GM19238 (cell line): ENCODE results near the gene VTI1A.

Experiments
- DNase-seq: peaks from one replicate; pipeline ENCODE4 v3.0.0; 2011; ENCODE audit warnings: low spot score; ENCODE audit not compliant: insufficient read length

Gene VTI1A

DNA sequence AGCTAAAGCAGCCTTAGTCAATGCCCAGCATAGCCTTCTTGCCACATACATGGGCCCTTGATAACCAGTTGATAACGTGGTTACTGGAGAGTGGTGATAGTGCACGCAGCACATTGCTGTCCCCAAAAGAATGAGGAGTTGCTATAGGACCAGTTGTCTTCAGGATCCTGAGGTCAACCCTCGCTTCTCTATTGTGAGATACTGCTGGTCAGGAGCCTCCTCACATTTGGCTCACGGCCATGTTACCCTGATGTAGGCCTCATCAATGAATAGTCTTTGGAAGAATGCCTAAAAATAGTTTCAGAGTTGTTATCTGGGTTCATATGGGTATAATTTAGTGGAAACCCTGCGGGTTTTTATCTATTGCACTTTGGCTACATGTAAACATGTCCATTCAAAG lies 230.7 kb downstream of the VTI1A start:
- no peak for DNase-seq

DNA sequence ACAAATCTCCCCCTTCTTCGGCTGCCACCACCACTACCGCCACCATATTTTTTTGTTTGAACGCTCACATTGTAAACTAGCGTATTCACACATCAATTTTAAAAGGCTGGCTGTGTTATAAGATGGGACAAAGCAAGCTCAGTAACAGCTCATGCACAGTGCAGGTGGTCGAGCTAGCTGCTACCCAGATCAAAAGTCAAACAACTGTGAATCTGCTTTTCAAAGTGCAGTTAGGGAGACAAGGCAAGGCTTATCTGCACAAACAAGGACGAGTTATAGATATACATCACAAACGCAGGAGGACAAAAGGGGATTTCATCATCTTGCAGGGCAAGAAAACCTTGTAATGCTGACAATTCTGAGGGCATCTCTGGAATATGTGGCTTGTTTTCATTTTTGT lies 231.6 kb downstream of the VTI1A start:
- DNase-seq, result no peak

DNA sequence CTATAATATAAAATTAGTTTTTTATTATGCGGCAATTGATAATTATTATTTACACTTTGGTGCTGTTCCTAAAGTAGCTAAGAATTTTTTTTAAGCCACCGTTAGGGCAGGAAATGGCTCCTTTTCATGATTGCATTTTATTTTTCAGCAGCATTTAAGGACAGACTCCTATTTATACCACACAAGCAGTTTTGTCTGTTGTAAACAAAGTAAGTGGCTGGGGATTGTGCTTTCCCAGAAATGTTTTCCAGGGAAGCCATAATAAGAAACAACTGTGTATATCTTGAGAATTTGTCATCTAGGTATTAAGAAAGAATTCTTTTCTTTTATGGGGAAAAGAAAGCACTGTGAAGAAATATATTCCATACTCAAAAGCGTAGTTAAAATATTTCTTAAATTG lies 232.0 kb downstream of the VTI1A start:
- DNase-seq, result no peak

DNA sequence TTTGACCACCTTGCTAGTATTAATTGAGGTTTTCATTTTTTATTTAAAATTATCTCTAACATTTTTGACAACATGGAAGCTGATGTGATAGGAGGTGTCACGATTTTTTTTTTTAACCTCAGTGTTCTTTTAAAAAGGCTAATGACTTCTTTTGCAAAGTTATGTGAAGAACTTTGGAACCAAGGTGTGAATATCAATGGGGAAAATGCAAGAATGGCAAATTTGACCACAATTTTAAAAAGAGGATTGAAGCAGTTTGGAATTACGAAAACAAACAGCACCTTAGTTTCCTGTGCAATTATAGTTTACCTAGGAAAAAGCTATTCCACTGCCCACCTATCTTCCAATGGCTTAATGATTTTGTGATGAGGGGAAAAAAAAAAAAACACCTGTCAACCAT lies 232.4 kb downstream of the VTI1A start:
- DNase-seq, result no peak

DNA sequence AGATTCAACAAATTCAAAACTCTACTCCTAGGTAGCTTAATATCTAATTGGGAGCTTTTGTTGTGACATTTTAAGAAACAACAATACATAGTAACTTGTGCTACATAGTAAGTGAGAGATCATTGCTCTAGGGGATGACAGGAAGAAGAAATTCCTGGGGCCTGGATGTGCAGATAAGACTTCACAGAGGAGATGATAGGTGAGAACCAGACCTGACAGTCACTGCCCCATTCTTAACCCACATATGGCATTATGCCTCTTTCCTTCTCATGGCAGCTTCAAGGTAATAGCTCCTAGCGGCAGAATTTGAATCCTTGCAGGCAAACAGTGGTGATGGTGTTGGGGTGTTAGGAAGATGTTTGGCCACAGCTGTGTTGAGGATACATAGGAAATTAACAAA lies 233.6 kb downstream of the VTI1A start:
- DNase-seq, result no peak

DNA sequence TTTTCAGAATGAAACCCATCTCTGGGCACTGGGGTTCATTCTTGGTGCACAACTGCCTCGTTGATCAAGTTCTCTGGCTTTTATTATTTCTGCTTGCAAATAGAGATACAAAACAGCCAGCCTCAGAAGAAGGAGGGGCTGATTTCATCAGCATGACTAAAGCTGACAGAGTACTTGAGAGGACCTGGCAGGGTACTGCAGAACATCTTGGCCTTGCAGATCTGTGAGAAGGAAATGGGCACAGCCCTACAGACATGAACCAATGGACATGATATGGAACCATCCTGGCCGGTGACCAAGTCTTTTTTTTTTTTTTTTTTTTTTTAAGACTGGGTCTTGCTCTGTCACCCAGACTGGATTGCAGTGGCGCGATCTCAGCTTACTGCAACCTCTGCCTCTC lies 240.6 kb downstream of the VTI1A start:
- DNase-seq, result no peak

DNA sequence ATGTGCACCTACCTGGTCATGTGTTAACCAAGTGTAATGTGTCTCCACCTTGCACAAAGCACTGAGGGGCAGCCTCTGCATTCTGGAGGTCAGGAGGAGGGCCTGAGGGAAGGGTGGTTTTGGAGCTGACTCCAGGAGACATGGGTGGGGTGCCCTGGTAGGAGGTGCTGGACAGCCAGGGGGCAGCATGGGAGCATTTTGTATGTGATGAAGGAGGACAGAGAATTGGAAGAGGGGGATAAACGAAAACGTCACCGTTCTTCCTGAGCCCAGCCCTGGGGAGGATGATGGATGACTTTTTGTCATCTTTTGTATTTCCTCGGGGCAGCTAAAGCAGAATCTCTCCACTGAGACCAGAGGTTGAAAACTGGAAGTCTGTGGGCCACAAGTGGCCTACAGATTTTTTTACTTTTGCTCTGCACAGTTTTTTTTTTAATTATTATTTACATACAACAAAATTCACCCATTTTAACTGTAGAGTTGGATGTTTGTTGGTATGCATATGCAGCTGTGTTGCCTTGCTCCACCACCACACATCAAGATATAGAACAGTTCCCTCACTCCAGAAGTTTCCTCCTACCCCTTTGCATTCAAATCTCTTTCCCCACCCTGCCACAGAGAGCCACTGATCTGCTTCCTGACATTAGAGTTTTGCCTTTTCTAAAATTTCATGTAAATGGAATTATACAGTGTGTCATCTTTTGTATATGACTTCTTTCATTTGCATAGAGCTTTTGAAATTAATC lies 242.5 kb downstream of the VTI1A start:
- DNase-seq, result no peak

DNA sequence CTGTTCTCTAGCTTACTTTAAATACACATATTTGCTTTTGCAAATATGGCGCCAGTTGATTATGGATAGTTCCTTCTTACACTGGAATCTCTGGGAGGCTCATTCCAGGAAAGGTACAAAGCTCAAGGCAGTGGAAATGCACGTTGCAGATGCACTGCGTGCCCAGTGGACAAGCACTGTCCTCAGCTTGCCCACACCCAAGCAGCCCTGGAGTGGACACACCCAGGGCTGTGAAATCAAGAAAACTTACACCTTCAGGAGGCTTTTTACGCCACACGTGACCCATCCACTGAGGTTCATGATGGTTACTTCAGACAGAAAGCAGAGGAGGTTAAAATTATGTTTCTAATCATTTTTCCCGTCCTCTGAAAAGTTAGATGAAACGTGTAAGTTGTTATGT lies 248.5 kb downstream of the VTI1A start:
- DNase-seq, result no peak

DNA sequence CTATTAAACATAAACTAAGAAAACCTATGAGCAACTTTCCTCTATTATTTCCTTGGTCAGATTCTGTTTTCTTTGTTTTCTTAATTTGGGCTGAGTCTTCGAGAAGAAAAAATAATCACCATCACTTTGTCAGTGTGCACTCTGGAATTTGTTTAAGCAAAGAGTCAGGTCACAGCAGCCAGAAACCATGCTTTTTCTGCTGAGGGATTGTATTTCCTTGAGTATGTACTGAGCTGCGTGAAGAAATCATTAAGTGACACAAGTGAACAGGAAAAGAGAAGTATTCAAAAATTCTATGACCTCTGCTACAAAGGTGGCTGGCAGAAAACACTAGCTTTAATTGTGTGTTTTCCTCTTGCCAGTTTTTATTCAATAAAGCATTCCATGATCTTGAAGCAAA lies 249.6 kb downstream of the VTI1A start:
- no peak for DNase-seq

DNA sequence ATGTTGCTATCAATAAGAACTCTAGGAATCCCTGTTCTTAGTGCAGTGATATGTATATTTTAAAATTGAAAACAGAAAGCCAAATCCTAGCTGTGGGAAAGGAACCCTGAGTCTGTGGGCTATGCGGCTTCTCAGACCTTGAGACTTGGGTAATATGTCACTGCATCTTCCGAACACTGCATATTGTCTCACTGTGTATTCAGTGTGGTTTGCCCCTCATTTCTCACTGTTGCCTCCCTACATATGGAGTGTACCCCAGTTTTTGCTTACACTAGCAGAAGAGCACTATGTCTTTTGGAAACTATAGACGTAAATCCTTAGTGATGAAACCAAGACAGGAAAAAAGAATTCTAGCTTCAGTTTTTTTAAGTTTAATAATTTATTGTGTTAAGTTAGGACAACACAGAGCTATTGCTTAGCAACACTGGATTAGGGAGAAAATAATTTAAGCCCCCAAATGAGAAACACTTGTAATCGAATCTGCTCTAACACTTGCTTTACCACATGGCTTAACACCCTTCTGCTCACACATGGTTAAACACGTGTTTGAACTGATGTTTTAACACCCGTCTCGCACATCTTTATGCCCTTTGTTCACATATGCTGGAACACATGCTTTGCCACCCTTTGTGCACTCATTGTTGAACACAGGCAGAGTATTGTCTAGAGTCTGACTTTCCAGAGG lies 251.3 kb downstream of the VTI1A start:
- DNase-seq, result no peak

DNA sequence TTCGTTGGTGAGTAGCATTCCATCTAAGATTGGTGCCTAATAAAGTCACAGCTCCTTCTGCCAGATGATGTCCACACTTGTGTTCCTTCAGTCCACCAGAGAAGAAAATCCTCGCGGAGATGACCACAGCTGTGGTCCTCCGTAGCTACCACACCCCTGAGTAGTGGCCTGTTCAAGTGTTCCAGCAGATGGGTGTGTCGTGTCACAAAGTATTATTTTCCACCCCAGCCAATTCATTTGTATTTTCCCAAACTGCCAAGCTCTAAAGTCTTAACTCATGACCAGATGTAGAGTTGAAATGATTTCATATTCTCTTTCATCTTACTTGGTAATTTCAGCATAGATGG lies 251.8 kb downstream of the VTI1A start:
- DNase-seq, result no peak

DNA sequence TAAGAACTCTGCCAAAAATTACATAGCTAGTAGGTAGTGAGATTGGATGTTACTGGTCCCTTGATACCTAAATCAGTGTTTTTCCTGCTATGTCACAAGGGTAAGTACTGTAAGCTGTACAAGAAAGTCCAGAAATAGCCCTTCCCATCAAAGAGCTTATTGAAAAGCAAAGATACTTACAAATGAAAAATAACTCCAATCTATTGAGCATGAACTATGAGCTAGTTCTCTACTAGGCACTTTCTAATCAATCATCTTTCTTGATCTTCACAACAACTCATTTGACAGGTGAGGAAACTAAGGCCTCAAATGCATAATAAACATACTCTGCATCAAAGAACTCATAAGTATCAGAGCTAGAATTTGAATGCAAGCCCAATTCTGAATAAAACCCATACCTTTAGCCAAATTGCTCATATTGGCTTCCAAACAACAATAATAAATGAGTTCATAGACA lies 253.2 kb downstream of the VTI1A start:
- no peak for DNase-seq

DNA sequence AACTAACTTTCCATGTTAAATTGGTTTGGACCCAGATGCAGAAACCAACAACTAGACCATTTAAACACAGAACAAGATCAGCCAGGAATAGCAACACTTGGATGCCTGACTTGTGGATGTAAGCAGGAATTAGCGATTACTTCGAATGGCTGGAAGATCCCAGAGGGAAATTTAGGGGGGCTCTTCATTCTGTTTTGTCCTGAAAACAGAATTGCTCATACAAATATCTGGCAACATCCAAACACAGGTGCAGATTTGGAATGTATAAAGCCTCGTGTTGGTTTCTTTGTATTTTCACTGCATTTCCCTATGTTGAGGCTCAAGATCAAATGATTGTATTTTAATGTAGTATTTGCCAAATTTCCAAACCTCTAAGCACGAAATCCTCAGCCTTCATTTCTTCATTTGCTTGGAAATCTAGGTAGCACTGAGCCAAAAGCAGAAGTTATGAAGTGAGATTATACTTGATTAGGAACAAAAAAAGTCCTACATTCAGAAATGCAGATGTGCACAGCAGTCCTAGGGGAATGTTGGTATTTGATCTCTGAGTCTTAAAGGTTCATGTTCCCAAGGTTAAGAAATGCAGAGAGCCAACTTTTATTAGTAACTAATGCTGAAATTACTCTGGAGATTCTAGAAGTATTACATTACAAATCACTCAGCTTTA lies 254.3 kb downstream of the VTI1A start:
- no peak for DNase-seq

DNA sequence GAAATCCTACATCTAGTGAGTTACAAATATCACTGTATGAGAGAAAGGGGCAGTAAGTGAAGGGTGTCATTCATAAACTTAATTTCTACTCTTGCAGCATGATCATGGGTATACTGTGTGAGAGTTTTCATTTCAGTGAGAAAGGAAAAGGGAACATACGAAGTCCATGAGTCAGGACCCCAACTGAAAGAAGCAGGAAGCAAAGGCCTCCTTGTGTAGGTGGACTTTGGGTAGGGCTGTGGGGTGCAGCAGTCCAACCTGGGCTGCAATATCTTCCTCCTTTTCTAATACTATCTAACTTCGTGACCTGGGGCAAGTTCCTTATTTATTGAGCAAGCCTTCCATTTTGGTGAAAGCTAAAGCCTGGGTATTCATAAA lies 254.9 kb downstream of the VTI1A start:
- DNase-seq, result no peak

DNA sequence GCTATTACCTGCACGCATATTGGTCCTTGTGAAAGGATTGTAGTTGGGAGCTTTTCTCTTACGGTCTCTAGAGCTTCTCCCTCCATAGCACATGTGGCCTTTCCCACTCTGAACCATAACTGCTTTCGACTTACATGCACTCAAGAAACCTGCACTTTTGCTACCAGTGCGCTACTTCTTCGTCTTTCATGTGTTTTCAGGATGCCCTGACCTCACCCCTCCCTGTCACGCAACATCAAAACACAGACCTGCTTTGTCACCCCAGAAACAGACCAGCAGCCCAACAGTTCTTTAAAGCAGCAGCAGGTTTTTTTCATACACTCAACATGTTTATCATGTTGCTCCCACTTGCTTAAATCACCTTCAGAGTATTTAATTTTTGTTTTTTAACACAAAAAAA lies 259.6 kb downstream of the VTI1A start:
- no peak for DNase-seq

DNA sequence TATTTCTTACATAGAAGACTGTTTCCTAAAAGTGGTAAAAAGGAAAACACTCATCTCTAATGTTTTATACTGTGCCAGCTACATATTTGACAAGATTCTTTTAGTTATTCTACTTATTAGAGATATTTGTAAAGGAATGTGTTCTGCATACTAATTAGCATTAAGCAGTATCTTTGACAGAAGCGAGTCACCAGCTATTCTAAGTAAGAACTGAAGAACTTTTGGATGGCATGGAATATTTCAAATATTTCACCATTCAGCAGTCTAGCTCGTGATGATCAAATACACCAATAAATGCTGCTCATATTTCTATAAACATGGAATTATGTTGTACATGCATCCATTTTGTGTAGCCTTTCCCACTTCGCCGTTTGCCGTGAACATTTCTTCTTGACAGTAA lies 261.4 kb downstream of the VTI1A start:
- DNase-seq, result no peak

DNA sequence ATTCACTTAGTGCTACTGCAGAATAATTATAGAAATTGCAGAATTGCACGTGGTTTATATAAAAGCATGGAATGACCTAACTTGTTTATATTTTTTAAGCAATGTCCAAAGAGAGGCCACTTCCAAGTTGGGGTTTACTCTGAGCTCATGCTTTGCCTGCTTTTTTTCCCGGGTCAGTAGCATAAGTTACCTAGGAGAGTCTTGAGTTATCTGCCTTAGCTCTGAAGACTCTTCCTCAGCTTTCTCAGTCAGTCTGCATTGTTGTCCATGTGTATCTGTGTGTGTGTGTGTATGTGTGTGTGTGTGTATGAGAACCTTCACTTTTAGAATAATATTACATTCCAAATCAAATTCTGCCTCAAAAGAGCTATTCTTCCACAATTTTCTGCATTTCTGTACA lies 263.5 kb downstream of the VTI1A start:
- no peak for DNase-seq

DNA sequence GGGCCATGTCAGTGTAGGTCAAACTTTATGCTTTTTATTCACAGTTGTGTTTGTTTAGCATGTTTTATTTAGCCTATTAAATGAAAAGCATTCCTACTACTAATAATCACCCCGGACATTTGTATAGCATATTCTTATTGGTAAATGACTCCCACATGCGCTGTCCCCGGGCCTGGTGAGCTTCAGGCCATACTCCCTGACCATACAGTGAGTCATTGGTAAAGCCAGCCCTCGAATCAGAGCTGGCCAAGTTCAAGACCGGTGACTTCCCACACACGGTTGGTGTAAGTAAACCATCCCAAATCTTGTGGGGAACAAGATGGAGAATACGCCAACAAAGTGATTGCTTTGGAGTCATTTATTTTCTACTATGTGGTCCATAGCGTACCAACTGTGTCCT lies 264.4 kb downstream of the VTI1A start:
- DNase-seq, result no peak

DNA sequence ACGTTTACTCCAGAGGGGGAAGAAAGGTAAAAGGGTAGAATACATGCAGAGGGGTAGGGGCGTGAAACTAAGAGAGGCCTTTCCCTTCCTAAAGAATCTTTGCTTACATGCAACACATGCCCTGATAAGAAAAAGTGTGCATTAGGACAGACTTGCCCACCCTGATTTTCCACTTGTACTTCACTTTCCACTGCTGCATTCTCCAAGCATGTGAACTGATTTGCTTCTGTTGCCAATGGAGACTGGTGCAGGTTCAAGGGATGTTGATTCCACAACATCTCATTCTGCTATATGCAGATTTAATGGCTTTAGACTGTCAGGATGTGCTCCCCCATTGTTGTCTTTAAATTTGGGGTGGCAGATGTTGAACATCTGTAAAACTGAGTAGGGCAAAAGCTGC lies 265.5 kb downstream of the VTI1A start:
- no peak for DNase-seq

DNA sequence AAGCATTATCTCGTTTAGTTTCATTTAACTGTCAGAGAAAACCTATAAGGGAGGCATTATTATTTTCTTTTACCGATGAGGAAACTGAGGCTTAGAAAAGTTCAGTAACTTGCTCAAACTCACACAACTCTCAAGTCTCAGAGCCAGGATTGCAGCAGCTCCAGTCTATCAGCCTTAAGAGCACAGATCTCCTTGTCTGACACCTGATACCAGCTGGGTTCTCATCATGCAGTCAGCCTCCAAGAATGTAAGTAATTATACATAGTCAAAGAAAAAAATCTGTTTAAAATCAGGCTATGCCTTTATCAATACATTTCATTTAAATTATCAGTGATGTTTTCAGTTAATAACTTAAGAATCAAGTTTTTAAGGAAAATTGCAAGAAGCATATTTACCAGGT lies 266.4 kb downstream of the VTI1A start:
- no peak for DNase-seq

DNA sequence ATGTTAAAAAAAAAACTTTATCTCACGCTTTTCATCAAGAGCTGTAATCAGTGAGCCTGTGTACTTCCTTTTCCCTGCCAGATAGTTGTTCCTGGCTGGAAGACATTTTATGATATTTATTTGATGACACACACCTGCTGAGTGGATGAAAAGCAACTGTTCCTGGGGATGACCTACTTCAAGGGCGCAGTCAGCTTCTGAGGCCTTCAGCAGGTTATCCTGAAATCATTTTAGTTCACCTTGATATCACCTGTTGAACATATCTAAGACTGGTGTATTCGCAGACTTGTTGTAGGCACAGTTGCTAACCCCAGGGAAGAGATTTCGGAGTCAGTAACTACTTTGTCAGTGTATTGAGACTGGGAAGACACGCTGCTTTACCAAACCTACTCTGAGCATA lies 268.6 kb downstream of the VTI1A start:
- no peak for DNase-seq

DNA sequence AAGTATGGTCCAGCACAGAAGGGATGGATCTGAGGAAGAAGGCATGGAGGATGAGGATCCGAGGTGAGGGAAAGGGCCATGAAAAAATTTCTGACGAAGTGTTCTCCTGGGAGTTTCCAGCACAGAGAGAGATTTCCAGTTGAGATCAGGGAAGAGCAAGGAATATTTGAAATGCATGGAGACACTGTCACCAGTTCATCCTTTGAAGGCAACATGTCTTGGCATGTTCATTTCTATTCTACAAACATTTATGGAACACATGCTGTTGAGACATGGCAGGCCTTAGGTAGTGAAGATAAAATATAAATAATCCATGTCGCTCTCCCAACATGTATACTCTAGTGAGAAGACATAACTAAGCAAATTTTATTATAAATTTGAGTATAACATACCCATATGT lies 269.1 kb downstream of the VTI1A start:
- DNase-seq, result no peak

DNA sequence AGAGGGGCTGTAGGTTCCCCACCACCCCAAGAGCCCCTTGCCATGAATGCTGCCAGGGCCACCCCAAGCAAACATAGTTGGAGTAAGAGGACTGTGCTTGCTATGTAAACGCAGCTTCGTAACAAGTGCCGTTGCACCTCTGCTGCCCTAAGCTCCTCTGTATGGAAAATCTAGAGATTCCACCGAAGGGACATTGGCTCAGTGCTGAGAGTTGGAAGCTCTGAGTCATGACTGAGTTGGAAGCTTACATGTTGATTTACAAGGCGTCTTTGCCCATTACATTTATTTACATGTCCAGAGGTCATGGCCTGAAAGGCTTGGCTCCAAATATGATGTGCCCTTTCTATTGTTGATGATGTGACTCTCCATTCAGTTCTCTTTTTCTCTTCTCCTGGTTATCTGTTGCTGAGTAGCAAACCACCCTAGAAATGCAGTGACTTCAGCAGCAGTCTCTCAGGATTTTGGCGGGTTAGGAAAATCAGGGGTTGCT lies 270.0 kb downstream of the VTI1A start:
- no peak for DNase-seq
